CMK (cell line): ENCODE data around the gene IQSEC1.
"Not testable (repeated sequence)": the region's sequence is repeated elsewhere in the genome, so short reads cannot be mapped to it uniquely, and the experiment has no call there.

Source experiments
- DNase-seq: peaks from one replicate; pipeline ENCODE4 v3.0.0-alpha.2; 2010; ENCODE audit warnings: low read depth

IQSEC1 gene

DNA sequence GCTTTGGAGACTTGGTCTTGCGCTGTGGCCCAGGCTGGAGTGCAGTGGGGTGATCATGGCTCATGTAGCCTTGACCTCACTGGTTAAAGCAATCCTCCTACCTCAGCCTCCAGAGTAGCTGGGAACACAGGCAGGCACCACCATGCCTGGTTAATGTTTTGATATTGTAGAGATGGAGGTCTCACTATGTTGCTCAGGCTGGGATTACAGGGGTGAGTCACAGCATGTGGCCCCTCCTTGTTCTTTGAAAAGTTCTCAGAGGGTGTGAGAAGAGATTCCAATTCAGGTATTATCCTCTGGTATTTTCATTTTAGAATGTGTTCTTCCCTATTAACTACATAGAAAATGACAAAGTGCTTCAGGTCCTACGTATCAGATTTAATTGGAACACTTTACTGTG is 180.0 kb downstream of the IQSEC1 start:
- no peak for DNase-seq

DNA sequence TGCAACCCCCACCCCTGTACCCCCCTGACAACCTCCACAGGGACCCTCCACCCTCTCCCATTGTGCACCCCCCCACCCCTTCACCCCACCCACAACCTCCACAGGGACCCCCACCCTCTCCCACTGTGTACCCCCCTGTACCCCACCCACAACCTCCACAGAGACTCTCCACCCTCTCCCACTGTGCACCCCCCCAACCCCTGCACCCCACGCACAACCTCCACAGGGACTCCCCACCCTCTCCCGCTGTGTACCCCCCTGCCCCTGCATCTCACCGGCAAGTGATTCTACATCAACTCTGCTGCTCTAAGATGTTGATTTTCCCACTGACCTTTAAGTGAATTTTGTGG is 180.4 kb downstream of the IQSEC1 start:
- no peak for DNase-seq

DNA sequence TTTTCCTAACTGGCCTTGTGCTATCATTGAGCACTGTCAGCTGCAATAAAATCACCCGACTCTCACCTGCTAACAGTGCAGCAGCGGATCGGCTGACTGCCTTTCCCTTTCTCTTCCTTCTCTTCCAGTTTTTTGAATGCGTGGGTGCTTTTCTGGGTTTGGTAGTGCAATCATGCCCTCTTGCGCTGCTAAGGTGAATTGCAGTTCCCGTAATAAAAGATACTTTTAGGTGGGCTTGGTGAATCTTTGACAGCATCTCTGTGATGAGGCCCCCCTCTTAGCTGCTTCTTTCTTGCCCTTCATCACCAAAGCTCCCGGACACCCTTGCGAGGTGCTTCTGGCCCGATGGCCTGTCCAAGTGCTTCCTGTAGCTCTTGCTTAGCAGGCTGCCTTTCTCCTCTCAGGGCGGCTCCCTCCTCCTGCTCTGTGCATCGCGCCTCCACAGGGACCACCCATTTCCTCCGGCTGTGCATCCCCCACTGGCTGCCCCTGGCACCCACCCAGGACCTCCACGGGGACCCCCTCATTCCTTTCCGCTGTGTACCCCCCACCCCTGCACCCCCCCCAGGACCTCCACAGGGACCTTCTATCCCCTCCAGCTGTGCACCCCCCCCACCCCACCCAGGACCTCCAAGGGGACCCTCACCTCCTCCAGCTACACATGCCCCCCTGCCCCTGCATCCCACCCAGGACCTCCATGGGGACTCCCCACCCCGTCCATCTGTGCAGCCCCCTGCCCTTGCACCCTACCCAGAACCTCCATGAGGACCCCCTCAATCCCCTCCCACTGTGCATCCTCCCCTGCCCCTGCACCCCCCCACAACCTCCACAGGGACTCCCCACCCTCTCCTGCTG is 181.0 kb downstream of the IQSEC1 start:
- no peak for DNase-seq

DNA sequence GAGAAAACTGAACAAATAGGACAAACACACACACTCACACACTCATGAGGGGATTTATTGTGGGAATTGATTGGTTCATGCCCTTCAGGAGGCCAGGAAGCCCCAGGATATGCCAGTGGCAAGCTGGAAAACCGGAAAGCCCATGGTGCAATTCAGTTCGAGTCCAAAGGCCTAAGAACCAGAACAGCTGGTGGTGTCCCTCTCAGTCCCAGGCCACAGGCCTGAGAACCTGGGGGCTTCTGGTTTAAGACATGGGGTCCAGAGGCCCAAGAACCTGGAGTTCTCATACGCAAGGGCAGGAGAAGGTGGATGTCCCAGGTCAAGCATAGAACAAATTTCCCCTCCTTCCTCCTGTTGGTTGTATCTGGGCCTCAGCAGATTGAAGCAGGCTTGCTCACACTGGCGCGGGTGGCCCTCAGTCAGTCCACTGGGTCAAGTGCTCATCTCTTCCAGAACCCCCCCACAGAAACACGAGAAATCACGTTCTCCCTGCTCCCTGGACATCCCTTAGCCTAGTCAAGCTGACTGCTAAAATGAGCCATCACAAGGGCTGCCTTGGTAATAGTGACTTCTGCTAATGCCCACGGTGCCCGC is 181.7 kb downstream of the IQSEC1 start:
- no peak for DNase-seq

DNA sequence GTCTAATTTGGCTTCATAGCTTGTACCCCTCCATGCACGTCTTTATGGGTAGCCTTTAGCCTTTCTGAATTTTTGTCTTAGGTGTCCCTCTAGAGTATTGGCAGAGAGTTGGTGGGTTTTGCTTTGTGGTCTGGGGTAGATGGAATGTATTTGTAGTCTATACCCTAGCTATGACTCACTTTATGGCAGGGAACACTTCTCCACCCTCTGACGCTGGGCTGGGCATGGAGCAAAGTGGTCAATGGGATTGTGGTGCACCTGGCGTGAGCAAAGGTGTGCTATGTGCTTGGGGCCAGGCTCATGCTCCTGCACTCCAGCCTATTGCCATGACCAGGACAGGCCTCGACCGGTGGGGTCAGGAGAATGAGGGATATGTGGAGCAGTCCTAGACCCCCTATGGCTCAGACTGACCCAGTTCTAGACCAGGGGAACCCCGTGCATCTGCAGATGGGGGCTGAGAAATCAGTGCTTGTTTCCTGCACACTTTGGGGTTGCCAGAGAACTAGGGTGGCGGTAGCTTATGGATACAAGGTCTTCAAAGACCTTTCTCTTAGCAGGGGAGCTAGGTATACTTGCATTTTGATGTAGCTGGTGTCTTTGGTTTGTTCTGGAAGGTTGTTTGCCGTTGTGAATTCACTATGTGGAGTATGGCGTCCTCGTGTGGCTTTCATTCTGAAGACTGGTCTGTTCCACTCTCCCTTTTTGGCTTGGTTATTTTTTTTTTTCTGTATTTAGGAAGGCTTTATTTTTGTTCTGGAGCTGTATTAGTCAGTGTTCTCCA is 182.4 kb downstream of the IQSEC1 start:
- no peak for DNase-seq

DNA sequence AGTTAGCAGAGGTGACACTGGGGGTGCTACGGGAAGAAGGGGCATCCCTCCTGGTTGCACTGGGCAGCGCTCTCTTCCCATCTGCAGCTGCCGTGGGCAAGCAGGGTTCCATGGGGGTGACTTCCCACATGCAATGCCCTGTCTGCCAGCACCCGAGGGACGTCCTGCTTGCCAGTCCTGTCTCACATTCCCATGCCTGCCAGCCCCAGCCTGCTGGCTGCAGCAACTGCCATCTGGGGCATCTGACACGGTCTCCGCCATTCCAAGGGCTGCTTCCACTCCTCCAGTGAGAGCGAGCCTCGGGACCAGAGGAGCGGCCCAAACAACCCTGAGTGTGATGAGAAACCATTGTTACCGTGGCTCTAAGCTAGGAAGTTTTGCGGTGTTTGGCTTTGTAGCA is 186.5 kb downstream of the IQSEC1 start:
- no peak for DNase-seq

DNA sequence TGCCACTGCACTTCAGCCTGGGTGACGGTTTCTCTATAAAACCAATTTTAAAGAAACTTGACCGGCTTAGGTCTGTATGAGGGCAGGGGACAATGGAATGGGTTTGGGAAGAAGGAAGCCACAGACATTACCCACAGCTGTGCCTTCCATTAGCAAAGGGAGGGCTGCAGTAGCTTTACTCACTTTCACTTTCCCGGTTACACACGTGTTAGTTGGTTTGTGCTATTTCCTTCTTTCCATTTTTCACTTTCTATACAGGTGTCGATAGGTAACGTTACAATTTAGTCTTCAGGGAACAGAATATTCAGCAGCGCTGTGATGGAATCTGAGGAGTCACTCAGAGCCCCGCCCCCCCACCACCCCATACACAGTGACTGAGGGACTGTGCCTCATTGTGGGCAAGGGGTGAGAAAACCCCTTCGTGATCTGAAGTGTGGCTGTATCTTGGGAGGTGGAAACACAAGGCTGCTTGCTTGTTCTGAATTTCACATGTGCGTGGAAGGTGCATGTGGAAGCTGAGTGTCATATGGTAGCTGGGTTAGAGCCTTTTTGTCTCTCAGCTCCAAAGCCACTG is 187.0 kb downstream of the IQSEC1 start:
- DNase-seq, result no peak

DNA sequence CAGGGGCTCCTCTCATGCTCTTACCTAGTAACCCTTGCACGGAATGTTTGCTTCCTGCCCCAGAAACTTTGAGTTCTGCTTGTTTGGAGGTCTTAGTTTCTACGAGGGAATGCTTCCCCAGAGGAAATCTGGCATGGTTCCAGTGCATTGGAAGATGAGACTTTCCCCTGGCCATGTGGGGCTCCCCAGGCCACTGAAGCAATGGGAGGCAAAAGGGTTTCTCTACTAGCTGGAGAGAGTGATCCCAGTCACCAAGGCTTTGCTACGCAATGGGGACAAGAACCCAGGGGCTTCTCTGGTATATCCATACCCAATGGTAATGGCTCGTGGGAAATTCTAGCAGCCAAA is 187.7 kb downstream of the IQSEC1 start:
- DNase-seq, result no peak

DNA sequence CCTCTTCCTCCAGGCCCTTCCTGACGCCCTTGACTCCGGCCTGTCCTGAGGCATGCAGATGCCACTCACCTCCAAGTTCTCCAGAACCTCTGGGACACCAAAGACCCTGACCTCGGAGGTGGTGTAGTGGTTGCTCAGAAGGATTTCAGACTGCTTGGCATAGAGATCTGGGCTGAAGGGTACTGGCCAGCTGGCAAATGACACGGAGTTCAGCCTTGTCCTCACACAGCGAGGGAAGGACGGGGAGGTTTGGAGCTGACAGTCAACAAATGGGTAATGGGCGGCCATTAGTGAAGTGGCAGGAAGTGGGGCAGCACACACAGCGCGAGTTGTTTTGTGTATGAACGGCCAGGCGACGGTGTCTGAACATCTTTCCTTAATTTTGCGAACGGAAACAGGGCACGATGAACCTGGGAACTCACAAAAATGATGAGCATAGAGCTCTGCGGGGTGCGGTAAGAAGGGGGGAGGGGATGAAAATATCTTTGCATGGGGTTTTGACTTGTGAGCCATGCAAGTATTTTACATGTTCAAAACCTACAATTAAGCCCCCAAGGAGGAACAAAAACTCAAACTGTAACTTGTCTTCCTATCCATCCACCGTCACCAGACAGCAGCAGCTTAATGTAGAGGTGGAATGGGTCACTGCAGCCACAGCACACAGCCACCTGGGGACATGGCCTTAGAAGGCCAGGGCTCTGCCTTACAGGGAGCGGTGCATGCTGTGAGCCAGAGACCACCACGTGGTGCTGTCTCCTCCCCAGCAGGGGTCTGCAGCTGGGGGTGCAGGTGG is 188.2 kb downstream of the IQSEC1 start:
- DNase-seq, result no peak

DNA sequence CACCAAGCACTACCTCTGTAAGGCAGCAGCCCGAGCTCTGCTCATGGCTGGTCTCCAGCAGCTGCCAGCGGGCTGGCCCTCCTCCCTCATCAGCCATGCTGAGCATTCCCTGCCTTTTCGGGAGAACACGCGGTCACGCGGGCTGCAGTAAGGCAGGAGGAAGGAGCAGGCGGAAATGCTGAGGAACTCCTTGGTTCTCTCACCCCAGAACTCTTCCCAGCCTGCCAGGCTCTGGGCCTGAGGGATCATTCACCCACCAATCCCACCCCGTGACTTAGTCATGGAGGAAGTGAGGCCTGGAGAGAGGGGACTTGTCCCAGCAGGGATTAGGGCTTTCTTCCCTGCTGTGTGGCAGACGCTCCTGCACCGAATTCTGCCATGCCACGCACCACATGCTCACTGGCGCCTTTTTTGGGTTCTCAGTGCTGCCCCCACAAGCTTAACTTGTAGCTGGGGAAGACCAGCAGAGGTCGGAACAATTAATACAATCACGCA is 189.0 kb downstream of the IQSEC1 start:
- DNase-seq, result no peak

DNA sequence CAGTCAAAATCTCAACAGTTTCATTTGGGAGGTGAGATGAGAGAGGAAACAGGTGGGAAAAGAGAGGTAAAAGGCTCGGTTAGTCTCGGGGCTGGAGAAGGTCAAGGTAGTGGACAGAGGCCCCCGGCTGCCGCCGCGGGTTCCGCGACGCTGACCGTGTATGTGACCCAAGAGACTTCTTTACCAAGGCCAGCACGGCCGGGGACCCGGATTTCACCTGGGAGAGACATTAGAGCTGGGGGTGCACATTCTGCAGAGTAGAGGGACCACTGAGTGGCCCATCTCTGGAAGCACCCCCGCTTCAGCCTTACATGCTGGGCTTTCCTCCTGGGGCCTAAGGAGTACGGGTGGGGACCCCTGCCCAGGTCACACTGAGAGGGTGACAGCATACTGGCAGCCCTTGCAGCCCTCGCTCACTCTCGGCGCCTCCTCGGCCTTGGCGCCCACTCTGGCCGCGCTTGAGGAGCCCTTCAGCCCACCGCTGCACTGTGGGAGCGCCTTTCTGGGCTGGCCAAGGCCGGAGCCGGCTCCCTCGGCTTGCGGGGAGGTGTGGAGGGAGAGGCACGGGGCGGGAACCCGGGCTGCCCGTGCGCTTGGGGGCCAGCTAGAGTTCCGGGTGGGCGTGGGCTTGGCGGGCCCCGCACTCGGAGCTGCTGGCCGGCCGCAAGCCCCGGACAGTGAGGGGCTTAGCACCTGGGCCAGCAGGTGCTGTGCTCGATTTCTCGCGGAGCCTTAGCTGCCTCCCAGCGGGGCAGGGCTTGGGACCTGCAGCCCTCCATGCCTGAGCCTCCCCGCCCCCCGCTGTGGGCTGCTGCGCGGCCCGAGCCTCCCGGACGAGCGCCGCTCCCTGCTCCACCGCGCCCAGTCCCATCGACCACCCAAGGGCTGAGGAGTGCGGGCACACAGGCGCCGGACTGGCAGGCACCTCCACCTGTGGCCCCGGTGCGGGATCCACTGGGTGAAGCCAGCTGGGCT is 190.6 kb downstream of the IQSEC1 start:
- DNase-seq, result no peak

DNA sequence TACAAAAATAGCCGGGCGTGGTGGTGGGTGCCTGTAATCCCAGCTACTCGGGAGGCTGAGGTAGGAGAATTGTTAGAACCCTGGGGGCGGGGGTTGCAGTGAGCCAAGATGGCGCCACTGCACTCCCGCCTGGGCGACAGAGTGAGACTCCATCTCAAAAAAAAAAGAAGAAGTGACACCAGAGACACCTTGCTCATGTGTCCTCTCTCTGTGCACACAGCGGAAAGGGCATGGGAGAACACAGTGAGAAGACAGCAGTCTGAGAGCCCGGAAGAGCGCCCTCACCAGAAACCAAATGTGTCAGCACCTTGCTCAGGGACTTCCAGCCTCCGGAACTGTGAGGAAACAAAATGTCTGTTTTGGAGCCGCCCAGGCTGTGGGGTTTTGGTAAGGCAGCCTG is 191.4 kb downstream of the IQSEC1 start:
- DNase-seq, result not testable (repeated sequence)

DNA sequence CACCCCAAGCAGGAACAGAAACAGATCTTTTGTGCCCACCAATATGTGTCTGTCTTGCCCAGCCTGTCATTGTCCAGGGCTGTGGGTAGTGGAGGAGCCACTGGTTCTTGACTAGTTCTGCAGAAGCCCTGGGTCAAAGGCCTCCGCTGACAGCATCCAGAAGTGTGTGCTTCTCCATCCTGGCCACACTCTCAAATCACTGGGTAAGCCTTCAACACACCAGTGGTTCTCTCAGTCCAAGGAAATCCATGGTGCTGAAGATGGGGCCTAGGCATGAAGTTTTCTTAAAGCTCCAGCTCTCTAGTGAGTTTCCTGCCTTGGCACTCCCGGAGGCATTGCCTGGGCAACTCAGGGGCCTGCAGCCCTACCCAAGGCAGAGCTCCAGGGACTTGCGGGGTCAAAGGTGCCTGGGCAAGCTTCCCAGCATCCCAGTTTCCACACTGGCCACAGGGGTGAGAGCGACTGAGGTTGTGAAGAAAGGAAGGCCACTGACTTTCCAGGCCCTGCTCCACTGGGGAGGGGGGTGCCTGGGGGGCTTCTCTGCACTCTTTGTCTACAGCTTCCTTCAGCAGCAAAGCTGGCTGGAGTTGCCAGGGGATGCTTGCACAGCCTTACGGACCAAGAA is 193.9 kb downstream of the IQSEC1 start:
- DNase-seq, result no peak

DNA sequence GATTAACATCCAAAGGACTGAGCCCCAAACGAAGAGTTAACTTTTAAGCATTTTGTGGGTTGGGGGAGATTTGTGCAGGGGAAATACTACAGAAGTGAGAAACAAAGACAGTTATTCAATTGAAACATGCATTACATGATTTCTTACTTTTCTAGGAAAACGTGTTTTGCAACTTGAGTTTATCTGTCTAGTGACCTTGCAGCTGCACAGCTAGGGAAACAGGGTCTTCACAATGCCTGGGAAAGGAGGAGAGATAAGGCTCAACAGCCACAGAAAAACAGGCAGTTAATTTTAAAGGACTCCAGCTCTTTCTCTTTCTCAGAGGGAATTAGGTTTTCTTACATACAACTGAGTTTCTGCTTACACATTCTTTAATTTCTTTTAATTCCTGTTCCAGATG is 194.5 kb downstream of the IQSEC1 start:
- DNase-seq, result not testable (repeated sequence)

DNA sequence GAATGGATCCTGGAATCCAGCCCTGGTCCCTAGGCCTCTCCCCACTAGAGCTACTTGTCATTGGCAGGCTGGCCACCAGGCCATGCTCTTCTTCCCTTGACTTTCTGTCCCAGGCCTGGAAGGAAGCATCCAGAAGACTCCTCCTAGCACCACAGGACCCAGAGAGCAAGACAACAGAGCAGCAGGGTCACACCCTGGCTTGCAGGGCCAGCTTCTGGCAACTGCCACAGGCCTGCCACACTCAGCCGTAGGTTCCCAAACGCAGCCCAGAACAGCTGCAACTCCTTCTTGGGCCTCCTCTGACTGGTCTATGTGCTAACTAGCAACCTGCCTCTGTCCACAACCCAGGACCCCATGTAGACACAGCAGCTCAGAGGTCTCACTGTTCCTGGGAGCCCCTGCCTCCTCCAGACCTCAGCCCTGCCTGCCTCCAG is 195.1 kb downstream of the IQSEC1 start:
- no peak for DNase-seq

DNA sequence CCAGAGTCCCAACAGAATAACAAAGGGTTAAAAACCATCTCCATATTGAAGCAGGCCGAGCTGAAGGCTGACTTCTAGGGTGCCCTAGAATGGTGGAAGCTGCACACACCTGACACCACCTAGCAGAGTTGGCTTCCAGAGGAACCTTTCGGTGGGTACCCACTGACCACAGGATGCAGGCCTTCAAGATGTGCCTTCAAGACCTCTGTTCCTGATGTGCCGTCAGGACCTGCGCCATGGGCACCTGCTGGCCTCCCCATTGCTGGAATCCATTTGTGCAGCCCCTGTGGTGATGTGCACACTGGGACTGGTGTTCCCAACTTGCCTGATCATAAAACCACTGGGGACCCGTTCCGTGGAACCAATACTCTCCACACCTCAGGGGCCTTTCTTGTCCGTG is 196.2 kb downstream of the IQSEC1 start:
- no peak for DNase-seq

DNA sequence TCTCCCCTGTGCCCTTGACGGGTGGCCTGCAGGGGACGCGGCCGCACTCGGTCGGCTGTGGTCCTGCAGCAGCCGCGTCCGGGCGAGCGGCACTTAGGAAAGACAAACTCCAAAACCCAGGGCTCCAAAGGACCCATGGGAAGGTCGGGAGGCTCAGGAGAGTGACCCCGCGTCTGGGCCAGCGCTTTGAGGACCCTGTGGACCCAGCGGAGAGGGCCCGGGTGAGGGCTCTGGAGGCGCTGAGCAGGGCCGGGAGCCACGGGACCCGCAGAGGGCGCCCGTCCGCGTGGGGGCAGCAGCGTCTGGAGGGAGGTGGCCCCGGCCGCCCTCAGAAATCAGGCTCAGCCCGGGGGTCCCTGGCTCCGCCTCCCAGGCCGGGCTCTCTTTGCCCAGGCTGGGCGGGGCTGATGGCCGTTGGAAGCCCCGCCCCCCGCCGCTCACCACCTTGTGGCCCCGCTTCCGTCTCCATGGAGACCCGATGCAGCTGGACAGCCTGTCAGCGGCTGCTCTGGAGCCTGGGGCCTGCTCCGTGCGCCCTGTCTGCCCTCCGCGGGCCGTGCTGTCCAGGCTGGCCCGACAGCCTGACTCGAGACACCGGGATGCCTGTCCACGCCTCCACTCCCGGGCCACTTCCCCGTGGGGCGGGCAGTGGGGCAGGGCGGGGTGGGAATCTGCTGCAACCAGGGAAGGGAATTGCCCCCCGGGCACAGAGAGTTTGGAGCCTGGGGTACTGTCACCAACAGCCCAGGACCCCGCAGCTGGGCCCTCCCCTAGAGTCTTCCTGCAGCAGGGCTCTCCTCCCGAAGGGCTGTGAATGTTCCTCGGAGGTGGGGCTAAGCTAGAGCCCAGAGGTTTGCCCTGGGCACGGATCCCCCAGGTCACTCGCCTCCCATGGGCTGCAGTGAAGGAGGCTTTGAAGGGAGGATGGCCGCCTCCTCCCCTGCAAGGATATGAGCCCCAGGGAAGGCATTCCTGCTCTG is 197.1 kb downstream of the IQSEC1 start:
- DNase-seq, result no peak

DNA sequence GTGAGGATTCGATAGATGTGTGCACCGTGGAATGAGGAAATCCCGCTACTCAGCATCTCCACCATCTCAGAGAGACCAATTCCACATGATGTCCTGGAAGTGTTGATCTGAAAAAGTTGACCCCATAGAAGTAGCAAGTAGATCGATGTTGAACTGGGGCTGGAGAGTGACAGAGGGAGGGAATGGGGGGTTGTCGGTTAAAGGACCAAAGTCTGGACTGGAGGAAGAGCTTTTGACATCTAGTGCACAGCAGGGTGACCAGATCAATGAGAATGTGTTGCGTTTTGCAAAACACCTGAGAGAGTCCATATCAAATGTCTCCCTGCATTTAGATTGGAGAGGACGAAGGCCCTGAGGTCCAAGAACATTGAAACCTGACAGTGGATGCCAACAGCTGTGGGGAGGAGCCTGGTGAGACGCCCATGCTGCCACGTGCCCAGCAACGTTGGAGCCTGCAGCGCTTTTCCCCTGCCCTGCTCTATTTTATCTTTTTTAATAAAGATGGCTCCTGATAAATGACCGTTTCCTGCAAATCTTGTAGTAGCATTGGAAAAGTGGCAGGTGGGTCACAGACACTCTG is 201.7 kb downstream of the IQSEC1 start:
- DNase-seq, result no peak

DNA sequence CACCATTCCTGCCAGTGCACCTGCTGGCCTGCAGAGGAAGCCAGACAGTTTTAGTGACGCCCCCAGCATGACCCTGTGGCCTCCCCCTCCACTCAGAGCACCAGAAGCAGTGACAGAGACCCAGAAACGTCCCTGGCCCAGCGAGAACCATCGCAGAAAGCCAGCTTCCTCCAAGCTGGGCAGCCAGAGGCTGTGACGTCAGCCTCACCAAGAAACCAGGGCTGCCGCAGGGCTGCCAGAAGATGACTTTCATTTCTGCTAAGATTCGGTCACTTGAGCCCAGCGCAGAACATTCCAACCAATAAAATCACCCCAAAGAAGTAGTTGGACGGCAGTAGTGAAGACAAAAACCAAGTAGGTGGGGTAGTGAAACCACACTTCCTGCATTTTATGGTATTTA is 202.3 kb downstream of the IQSEC1 start:
- no peak for DNase-seq
